Measurements from ENCODE around the gene TLX2.

TLX2 gene

DNA sequence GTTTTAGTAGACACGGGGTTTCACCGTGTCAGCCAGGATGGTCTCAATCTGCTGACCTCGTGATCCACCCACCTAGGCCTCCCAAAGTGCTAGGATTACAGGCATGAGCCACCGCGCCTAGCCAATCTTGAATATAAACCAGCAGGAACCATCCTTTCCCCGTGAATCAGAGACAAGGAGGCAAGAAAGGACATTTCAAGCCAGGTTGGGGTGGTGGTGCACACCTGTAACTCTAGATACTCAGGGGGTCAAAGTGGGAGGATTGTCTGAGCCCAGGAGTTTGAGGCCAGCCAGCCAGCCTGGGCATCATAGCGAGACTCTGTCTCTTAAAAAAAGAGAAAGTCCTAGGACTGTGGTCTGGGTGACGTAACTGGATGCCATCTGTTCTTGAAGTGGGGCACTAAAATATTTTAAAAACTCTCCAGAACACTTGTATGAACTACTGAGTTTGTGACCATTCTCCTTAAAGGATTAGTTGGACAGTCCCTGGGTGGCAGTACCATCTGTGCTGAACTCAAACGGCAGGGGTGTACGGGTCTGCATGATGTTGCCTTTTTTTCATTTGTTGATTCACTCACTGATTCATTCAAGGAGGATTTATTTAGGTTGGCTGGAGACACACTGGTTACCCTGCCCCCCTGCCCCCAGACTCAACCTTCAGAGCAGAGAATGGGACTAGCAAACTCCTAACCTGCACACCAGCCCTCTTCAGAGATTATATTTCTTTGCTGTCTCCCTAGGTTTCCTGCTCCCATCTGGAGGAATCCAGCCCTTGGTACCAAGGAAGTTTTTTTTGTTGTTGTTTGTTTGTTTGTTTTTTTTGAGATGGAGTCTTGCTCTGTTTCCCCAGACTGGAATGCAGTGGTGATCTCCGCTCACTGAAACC lies 2.9 kb upstream of the TLX2 start:
- DNase-seq (ENCODE audit: low spot score) = no peak

GRCh38 chr2:74512744-74513604 lies 1.3 kb upstream of the TLX2 start:
- DNase-seq (ENCODE audit: low spot score) = no peak

DNA sequence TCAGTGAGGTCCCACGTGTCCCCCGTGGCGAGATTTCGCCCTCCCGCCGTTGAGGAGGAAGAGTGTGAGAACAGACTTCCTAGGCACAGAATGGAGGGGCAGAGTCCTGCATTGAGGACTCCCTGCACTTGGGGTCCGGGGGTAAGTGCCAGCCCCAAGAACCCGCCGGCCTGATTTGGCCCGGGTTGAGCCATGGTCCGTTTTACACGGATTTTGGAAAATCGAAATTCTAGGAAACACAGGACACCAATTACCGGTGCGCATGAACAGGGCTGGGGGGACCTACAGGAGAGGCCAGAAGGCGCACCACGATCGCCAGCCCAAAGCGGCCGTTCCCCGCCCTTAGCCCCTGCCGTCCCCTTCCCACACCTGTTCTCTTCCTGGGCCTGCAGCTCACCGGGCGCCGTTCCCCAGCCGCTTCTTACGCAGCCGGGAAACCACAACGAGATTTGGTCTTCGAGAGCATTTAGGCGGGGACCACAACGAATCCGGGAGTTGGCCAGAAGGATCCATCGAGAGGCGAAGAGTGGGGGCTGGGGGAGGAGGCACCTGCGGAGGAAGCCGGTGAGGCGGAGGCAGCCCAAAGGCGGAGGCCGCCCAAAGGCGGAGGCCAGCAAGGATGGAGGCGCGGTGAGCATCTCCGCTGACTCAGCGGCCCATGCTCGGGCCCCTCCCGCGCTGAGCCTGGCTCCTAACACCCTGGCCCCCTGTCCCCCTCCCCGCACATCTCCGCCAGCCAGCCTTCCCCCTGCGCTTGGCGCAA lies 464 bp upstream of the TLX2 start:
- peak; percentile 19 for DNase-seq (ENCODE audit: low spot score)

GRCh38 chr2:74515271-74515980 lies 1.2 kb downstream of the TLX2 start:
- DNase-seq (ENCODE audit: low spot score) = no peak

DNA sequence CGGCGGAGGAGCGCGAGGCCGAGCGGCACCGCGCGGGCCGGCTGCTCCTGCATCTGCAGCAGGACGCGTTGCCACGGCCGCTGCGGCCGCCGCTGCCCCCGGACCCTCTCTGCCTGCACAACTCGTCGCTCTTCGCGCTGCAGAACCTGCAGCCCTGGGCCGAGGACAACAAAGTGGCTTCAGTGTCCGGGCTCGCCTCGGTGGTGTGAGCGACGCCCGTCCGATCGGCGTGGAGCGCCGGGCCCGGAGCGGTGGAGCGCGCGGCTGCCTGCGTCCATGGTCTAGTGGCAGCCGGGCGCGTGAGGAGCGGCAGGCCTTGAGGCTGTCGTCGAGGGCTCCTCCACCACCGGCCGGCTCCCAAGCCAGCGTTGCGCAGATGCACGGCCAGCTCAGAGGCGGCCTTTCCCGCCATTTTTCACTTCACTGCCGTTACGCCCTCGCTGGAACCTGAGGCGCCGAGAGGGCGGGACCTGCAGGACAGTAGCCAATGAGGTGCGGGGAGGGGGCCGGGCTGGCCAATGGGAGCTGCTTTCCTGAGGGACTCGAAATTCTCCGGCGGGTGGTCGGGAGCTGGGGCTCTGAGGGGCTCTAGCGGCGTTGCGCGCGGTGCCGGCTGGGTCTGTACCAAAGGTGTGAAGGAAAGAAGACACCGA lies 1.9 kb downstream of the TLX2 start:
- peak; percentile 86 for DNase-seq (ENCODE audit: low spot score)

DNA sequence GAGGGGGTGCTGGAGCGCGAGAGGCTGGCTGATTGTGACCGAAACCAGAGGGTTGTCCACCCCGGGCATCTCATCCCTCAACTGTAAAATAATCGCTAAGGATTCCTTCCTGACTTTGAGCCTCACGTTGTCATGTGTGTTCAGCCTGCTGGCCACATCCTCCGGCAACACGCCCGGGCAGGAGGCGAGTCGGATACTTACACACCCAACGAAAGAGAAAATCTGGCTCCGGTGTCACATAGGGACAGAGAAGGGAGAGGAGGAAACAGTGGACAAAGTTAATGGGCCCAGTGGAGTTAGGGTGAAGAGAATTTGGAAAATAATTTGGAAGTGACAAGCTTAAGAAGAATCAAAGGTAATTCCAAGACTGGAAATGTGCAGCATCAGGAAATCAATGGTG lies 2.4 kb downstream of the TLX2 start:
- DNase-seq (ENCODE audit: low spot score) = no peak

DNA sequence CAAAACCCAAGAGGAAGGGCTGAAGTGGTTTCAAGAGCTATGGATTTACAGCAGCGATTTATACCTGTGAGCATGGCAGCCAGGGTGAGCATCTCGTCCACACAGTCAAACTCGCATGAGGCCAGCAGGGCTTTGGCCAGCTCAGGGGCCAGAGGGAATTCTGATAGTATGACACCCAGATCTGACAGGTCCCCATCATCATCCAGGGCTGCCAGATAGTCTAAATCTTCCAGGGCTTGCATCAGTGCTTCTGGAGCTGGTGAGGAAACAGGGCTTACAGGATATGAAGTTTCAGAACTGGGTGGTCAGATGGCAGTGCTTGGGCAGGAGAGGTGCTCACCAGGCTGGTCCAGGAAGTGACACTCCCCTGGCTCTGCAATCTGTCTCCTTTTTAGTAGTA lies 8.3 kb downstream of the TLX2 start:
- no peak for DNase-seq (ENCODE audit: low spot score)

GRCh38 chr2:74524005-74524404 lies 9.8 kb downstream of the TLX2 start:
- DNase-seq (ENCODE audit: low spot score) = no peak

- DNase-seq (ENCODE audit: low spot score) = no peak
These were observed 10.9 kb downstream of the TLX2 start for GRCh38 chr2:74524955-74525716.

GRCh38 chr2:74525717-74526648 lies 11.7 kb downstream of the TLX2 start, which contains the start of gene DQX1:
Gene DQX1 (minus strand): TSS chr2:74526231. CDS start chr2:74525729, 502 bp downstream.
- DNase-seq (ENCODE audit: low spot score) = no peak

DNA sequence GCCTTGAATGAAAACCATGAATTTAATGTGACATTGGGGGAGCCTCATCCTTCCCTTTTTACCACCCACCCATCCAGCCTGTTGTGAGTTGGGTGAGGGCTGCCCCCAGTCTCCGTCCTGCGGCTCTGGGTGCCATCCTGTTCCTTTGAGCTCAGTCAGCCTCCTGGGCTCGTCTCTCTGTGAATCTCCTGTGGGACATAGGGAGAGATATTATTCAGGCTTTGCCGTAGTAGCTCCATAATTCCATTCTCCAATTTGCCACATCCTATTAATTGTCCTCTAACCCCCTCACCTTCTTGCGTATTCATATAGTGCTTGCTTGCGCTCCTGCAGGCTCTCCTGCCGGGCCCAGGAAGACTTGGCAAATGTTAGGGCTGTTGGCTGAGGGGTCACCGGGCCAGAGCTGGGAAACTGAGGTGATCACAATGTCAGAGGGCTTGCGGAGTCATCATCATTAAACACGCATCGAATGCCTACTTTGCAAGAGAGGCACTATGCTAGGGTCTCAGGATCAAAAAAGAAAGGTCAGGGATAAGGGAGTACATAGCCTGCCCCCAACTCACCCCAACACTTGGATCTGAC lies 12.5 kb downstream of the TLX2 start:
- DNase-seq (ENCODE audit: low spot score) = no peak

DNA sequence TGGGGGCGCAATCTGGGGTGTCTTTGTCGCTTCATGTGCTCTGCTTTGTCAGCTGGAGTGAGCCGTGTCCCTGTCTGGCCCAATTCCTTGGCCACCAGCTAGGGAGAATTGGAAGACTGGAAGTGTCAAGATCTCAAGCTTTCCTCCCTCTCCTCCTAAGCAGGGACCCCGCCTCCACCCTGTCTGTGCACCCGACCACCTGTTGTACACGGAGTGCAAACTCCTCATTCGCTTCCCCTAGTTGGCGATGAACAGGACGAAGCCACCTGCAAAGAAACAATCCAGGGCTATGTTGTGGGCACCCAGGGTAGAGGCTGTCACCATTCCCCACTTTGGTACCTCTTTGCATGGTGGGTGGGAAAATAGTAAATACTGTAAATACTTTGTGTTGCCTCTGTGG lies 13.5 kb downstream of the TLX2 start:
- no peak for DNase-seq (ENCODE audit: low spot score)

DNA sequence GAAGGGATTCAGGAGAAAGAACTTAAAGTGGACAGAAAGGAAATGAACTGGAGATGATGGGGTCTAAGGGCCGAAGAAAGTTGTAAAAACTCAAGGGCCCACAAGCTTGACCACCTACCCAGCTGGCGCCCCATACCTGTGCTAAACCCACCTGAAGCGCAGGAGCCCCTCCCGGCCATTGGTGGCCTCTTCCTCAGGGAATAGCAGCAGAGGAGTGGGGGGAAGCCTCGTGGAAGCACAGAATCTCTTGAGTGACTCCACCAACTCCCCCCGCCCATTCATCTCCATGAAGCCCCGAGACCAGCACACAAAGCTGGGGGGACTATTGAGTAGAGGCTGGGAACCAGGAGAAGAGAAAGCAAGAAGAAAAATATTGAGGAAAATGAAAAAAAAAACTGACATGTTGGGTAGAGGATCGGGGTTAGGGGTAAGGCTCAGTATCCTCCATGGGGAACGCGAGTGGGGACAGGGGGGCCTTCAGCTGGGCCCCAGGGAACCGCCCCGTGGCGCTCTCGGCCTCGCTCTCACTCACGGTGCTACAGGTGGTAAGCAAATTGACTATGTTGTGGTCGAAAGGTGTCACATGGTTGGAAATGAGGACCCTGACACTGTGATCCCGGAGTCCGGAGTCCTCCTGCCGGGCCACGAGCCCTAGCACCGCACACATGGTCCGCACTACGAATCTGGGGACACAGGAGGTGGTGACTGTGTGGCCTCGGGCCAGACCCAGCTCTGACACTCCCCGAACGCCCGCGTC lies 14.5 kb downstream of the TLX2 start:
- no peak for DNase-seq (ENCODE audit: low spot score)

GRCh38 chr2:74529357-74530238 lies 15.3 kb downstream of the TLX2 start, which contains the start of the genes AUP1 and HTRA2:
Gene AUP1 (minus strand): TSS chr2:74529706. CDS start chr2:74529629, 77 bp downstream.
Gene HTRA2 (plus strand): TSS chr2:74529933. CDS start chr2:74530007, 74 bp downstream.
- DNase-seq (ENCODE audit: low spot score) = peak; percentile 99

- peak; percentile 68 for DNase-seq (ENCODE audit: low spot score)
These were observed 16.3 kb downstream of the TLX2 start for GRCh38 chr2:74530239-74531187.

DNA sequence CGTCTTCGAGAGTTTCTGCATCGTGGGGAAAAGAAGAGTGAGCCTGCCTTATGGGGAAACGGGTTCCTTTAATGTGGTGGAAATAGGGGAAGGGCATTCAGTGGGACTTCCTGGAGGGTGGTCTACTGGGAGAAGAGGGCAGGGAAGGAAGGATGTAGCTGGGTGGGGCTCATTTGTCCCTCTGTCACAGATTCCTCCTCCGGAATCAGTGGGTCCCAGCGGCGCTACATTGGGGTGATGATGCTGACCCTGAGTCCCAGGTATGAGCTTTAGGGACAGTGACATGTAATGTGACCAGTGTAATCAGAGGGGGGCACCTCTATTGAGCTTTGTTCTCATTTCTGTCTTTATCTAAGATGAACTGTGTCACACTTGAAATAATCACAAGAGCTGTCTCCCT lies 17.4 kb downstream of the TLX2 start:
- no peak for DNase-seq (ENCODE audit: low spot score)
